HG03139 (cell line): ENCODE measurements around the gene TIMP4.

ENCODE experiments used
- ATAC-seq: cut with Tn5 transposase; IDR thresholded peaks from one replicate; pipeline ENCODE4 v1.9.1; 2021; ENCODE audit not compliant: unreplicated experiment

Gene TIMP4

GRCh38 chr3:12158387-12159226, at the start of gene TIMP4:
Gene TIMP4 (minus strand): TSS chr3:12158912. CDS start chr3:12158840, 72 bp downstream.
- ATAC-seq: no peak

GRCh38 chr3:12205171-12205570, 46.5 kb upstream of the TIMP4 start:
- no peak for ATAC-seq

GRCh38 chr3:12201813-12202212, 43.1 kb upstream of the TIMP4 start:
- no peak for ATAC-seq

- ATAC-seq: no peak
Measured at GRCh38 chr3:12198301-12198700, 39.6 kb upstream of the TIMP4 start.

GRCh38 chr3:12197475-12197874, 38.8 kb upstream of the TIMP4 start:
- ATAC-seq: no peak

- no peak for ATAC-seq
Measured at GRCh38 chr3:12196684-12197083, 38.0 kb upstream of the TIMP4 start.

- no peak for ATAC-seq
Measured at GRCh38 chr3:12195231-12195630, 36.5 kb upstream of the TIMP4 start.

- no peak for ATAC-seq
Measured at GRCh38 chr3:12194669-12195161, 36.0 kb upstream of the TIMP4 start.

- no peak for ATAC-seq
Measured at GRCh38 chr3:12194209-12194608, 35.5 kb upstream of the TIMP4 start.

- ATAC-seq: peak; percentile 51
Measured at GRCh38 chr3:12193485-12194165, 34.9 kb upstream of the TIMP4 start.

GRCh38 chr3:12192655-12193484, 34.2 kb upstream of the TIMP4 start:
- no peak for ATAC-seq

- no peak for ATAC-seq
Measured at GRCh38 chr3:12192173-12192572, 33.5 kb upstream of the TIMP4 start.

GRCh38 chr3:12191559-12191958, 32.8 kb upstream of the TIMP4 start:
- ATAC-seq: no peak

- ATAC-seq: no peak
Measured at GRCh38 chr3:12190832-12191231, 32.1 kb upstream of the TIMP4 start.

GRCh38 chr3:12190221-12190807, 31.6 kb upstream of the TIMP4 start:
- no peak for ATAC-seq

- ATAC-seq: no peak
Measured at GRCh38 chr3:12188681-12189287, 30.1 kb upstream of the TIMP4 start.

GRCh38 chr3:12188328-12188648, 29.6 kb upstream of the TIMP4 start:
- no peak for ATAC-seq

GRCh38 chr3:12187448-12188327, 29.0 kb upstream of the TIMP4 start:
- peak; percentile 50 for ATAC-seq

- ATAC-seq: no peak
Measured at GRCh38 chr3:12186515-12187286, 28.0 kb upstream of the TIMP4 start.
